ENCODE results near the gene RB1. TPM values are rescaled to one million over a fixed set of nuclear protein-coding genes. Genes with fewer than 3 reads are reported as not detected.

Gene RB1
- total and polyA plus RNA-seq, 2 donors (not counting 3 experiments of a cell fraction or from before 2014, with no cell fraction given): 8.0 to 41.2 TPM

- POLR2A ChIA-PET: no interaction called here
- intact Hi-C loops (cut with micrococcal nuclease): no loop called here
These were observed 53.2 kb downstream of the RB1 start for GRCh38 chr13:48356750-48357149.

More at GRCh38 chr13:48356750-48357149, 53.2 kb downstream of the RB1 start:
- no peaks in the 10 kb centered on the region for H3K79me2 ChIP-seq (ENCODE audit: control insufficient read depth, insufficient read depth, low read length)
- H3K4me2 ChIP-seq (ENCODE audit: insufficient read depth, low read length): no peak overlapping the region
- no peak overlapping the region for H3K27ac ChIP-seq (ENCODE audit: insufficient read depth, low read depth, low read length)
- H2AFZ ChIP-seq (ENCODE audit: low read depth, low read length): no peak overlapping the region
- H4K20me1 ChIP-seq (replicated peaks; ENCODE audit: control insufficient read depth, extremely low read depth, insufficient read depth, low read length): no peaks in the 10 kb centered on the region
- no peaks in the 10 kb centered on the region for H3K9me3 ChIP-seq (replicated peaks; ENCODE audit: control insufficient read depth, insufficient read depth, low read length)
- BruUV-seq (replicated peaks): no TSS peak
- dilution Hi-C loops (cut with MboI; ENCODE audit: extremely low pct_ligation_motif_present, low sequenced_read_pairs): no loop called here
- CTCF ChIA-PET: interaction anchor here (1.0 to 2.5 kb wide), 4 partner anchors 9 to 412 kb away, joined by 3 to 9 read pairs (median 5); no protein-coding TSS in a partner anchor
- TF ChIP-seq POLR2AphosphoS5 (IDR thresholded peaks at IDR 0.05; ENCODE audit: insufficient read depth, low read depth, low read length) (no peak), EZH2 (IDR thresholded peaks at IDR 0.05; ENCODE audit: borderline replicate concordance, low read depth, low read length, severe bottlenecking) (no peak), GATA2 (IDR thresholded peaks at IDR 0.05; ENCODE audit: insufficient read depth, insufficient read length, low read depth, low read length) (no peak), MYC (IDR thresholded peaks at IDR 0.05; ENCODE audit: low read depth, low read length) (no peak), MAX (IDR thresholded peaks at IDR 0.05; ENCODE audit: insufficient read depth, insufficient read length) (no peak), POLR2A (IDR thresholded peaks at IDR 0.05; ENCODE audit: low read depth, low read length) (no peak), CTCF (IDR thresholded peaks at IDR 0.05; ENCODE audit: extremely low read depth in 1 of 2, insufficient read depth in 1 of 2, low read depth in 1 of 2, low read length in 2 of 2) (no peak), JUN (IDR thresholded peaks at IDR 0.05; ENCODE audit: borderline replicate concordance, insufficient read depth, insufficient read length, low read depth) (no peak), FOS (IDR thresholded peaks at IDR 0.05; ENCODE audit: borderline replicate concordance, insufficient read depth, low read length) (no peak)
- DNase-seq (ENCODE audit: low read depth, low spot score): no peak
- no peak for FAIRE-seq
- H3K4me3 ChIP-seq (replicated peaks in 1 of 3; ENCODE audit: insufficient read depth in 1 of 3, low read depth in 1 of 3, low read length in 3 of 3): no peak overlapping the region
- H3K36me3 ChIP-seq (ENCODE audit: control insufficient read depth in 2 of 2, extremely low read depth in 1 of 2, insufficient read depth in 2 of 2, low read length in 2 of 2): no peaks in the 10 kb centered on the region
- no peak overlapping the region for H3K9ac ChIP-seq (replicated peaks; ENCODE audit: extremely low read depth, insufficient read depth, low read length)
- H3K4me1 ChIP-seq (ENCODE audit: control insufficient read depth, extremely low read depth, insufficient read depth, low read length): no peaks in the 10 kb centered on the region
- H3K9me1 ChIP-seq (replicated peaks; ENCODE audit: control insufficient read depth, extremely low read depth, insufficient read depth, low read length): no peaks in the 10 kb centered on the region
- H3K27me3 ChIP-seq (ENCODE audit: control insufficient read depth in 2 of 2, insufficient read depth in 2 of 2, low read length in 2 of 2): no peaks in the 10 kb centered on the region

Data from endothelial cell of umbilical vein (primary cell).